HG03565 (cell line): Measurements from ENCODE around the gene TPRN.

Experiments
- ATAC-seq: cut with Tn5 transposase; IDR thresholded peaks from one replicate; pipeline ENCODE4 v1.9.1; 2021; ENCODE audit warnings: mild to moderate bottlenecking, moderate library complexity; ENCODE audit not compliant: unreplicated experiment

The TPRN gene

GRCh38 chr9:137236238-137236935 lies 35.8 kb upstream of the TPRN start:
- ATAC-seq: no peak

- no peak for ATAC-seq
Measured at GRCh38 chr9:137235424-137236237, 35.1 kb upstream of the TPRN start.

- ATAC-seq: no peak
Measured at GRCh38 chr9:137234758-137235423, 34.4 kb upstream of the TPRN start.

GRCh38 chr9:137234055-137234697 lies 33.6 kb upstream of the TPRN start:
- no peak for ATAC-seq

GRCh38 chr9:137233143-137233980 lies 32.8 kb upstream of the TPRN start:
- ATAC-seq: no peak

GRCh38 chr9:137232510-137232909 lies 32.0 kb upstream of the TPRN start:
- no peak for ATAC-seq

- no peak for ATAC-seq
Measured at GRCh38 chr9:137232101-137232500, 31.6 kb upstream of the TPRN start.

- ATAC-seq: no peak
Measured at GRCh38 chr9:137231372-137232039, 31.0 kb upstream of the TPRN start.

- ATAC-seq: no peak
Measured at GRCh38 chr9:137230705-137231371, 30.3 kb upstream of the TPRN start, which contains the start of gene SLC34A3. TSS of gene SLC34A3 (plus strand) at chr9:137230901. CDS start at chr9:137231703, 802 bp downstream.

GRCh38 chr9:137229903-137230704 lies 29.6 kb upstream of the TPRN start:
- no peak for ATAC-seq

GRCh38 chr9:137228968-137229896 lies 28.7 kb upstream of the TPRN start:
- no peak for ATAC-seq

GRCh38 chr9:137228506-137228967 lies 28.0 kb upstream of the TPRN start:
- no peak for ATAC-seq

- no peak for ATAC-seq
Measured at GRCh38 chr9:137227853-137228505, 27.4 kb upstream of the TPRN start.

GRCh38 chr9:137227054-137227852 lies 26.7 kb upstream of the TPRN start, which contains the start of gene RNF224:
TSS of gene RNF224 (plus strand) at chr9:137227502. CDS start at chr9:137228336, 834 bp downstream.
- ATAC-seq: no peak

GRCh38 chr9:137226338-137227053 lies 26.0 kb upstream of the TPRN start:
- ATAC-seq: no peak
